Hepatocyte (in vitro differentiated cells): ENCODE measurements around the gene KRTAP19-8. TPM values are rescaled to one million over a fixed set of nuclear protein-coding genes. Genes with fewer than 3 reads are reported as not detected.

Experiments used
- DNase-seq: peaks from one replicate; pipeline ENCODE4 v3.0.0-alpha.2; 2016; ENCODE audit warnings: low spot score
- H2AFZ ChIP-seq: fragments of 200-600 bp; sonication (generic); 2 replicates; pipeline ENCODE4 v1.6.0; 2016; ENCODE audit warnings: antibody characterized with exemption, mild to moderate bottlenecking
- H3K27ac ChIP-seq: fragments of 200-600 bp; sonication (generic); 2 replicates; pipeline ENCODE4 v1.5.1; 2016; ENCODE audit warnings: mild to moderate bottlenecking
- H3K27me3 ChIP-seq: fragments of 200-600 bp; sonication (generic); 2 replicates; pipeline ENCODE4 v1.6.1; 2016
- H3K36me3 ChIP-seq: fragments of 200-600 bp; sonication (generic); replicated peaks from 2 replicates; pipeline ENCODE4 v1.5.1; 2016; ENCODE audit warnings: low read depth; ENCODE audit not compliant: insufficient read depth
- H3K4me1 ChIP-seq: fragments of 200-600 bp; sonication (generic); 2 replicates; pipeline ENCODE4 v1.5.1; 2016; ENCODE audit warnings: mild to moderate bottlenecking, moderate library complexity; ENCODE audit not compliant: insufficient read depth
- H3K4me2 ChIP-seq: fragments of 200-600 bp; sonication (generic); 2 replicates; pipeline ENCODE4 v1.6.0; 2016
- H3K4me3 ChIP-seq: fragments of 200-600 bp; sonication (generic); 2 replicates; pipeline ENCODE4 v1.5.1; 2016; ENCODE audit warnings: mild to moderate bottlenecking
- H3K79me2 ChIP-seq: fragments of 200-600 bp; sonication (generic); 2 replicates; pipeline ENCODE4 v1.6.0; 2017; ENCODE audit warnings: mild to moderate bottlenecking
- H3K9me2 ChIP-seq: fragments of 200-600 bp; sonication (generic); replicated peaks from 2 replicates; pipeline ENCODE4 v1.6.0; 2017; ENCODE audit warnings: mild to moderate bottlenecking; ENCODE audit not compliant: insufficient read depth
- H3K9me3 ChIP-seq: fragments of 200-600 bp; sonication (generic); 2 replicates; pipeline ENCODE4 v1.5.1; 2016; ENCODE audit warnings: low read depth, mild to moderate bottlenecking
- H4K20me1 ChIP-seq: fragments of 200-600 bp; sonication (generic); 2 replicates; pipeline ENCODE4 v1.6.0; 2016; ENCODE audit warnings: mild to moderate bottlenecking; ENCODE audit not compliant: insufficient read depth, poor library complexity, severe bottlenecking
- CTCF ChIP-seq: fragments of 200-600 bp; sonication (generic); IDR thresholded peaks from 2 replicates; pipeline ENCODE4 v1.5.1; 2016; ENCODE audit warnings: antibody characterized with exemption, mild to moderate bottlenecking; ENCODE audit not compliant: poor library complexity
- EZH2 ChIP-seq: fragments of 200-600 bp; sonication (generic); IDR thresholded peaks from 2 replicates; pipeline ENCODE4 v1.6.1; 2016; ENCODE audit warnings: antibody characterized with exemption, mild to moderate bottlenecking, borderline replicate concordance
- EZH2phosphoT487 ChIP-seq: fragments of 200-600 bp; sonication (generic); IDR thresholded peaks from one replicate; pipeline ENCODE4 v1.6.1; 2018; ENCODE audit warnings: antibody characterized with exemption, mild to moderate bottlenecking, low read depth, moderate library complexity; ENCODE audit not compliant: unreplicated experiment, severe bottlenecking
- WGBS: methylation state at CpG from one replicate; pipeline ENCODE4 v1.1.6; 2016; ENCODE audit warnings: low lambda C conversion rate; ENCODE audit errors: missing lambda C conversion rate; 5-methylcytosine and 5-hydroxymethylcytosine counted together
- polyA plus RNA-seq: library from polyadenylated mRNA; unstranded; fragments of >200 nt; fragmentation: Nextera tagmentation; extraction: Ambion mirVana; gene quantifications from 2 replicates; pipeline ENCODE4 v1.2.1, GENCODE V29; 2016
- total RNA-seq: library from RNA; depleted of rRNA; stranded (reverse); fragments of >200 nt; gene quantifications from 2 replicates; pipeline ENCODE4 v1.2.3, GENCODE V29; 2014

Gene KRTAP19-8
- total and polyA plus RNA-seq, 2 experiments from 2014 or later = not detected

- no peaks in the 10 kb centered on the region for H3K36me3 ChIP-seq
- H3K4me2 ChIP-seq = no peak overlapping the region
- no peaks in the 10 kb centered on the region for H3K9me3 ChIP-seq
- H2AFZ ChIP-seq = no peak overlapping the region
- H4K20me1 ChIP-seq = no peaks in the 10 kb centered on the region
- no peaks in the 10 kb centered on the region for H3K9me2 ChIP-seq
- DNase-seq = no peak
- no peak overlapping the region for H3K27ac ChIP-seq
- WGBS = 62% methylated on average over 4 of the region's 4 CpGs
- no peaks in the 10 kb centered on the region for H3K27me3 ChIP-seq
- no peak overlapping the region for H3K4me3 ChIP-seq
- TF ChIP-seq EZH2phosphoT487 (no peak), CTCF (no peak), EZH2 (no peak)
- H3K4me1 ChIP-seq = no peaks in the 10 kb centered on the region
- H3K79me2 ChIP-seq = no peaks in the 10 kb centered on the region
These were observed 40.5 kb upstream of the KRTAP19-8 start for GRCh38 chr21:31078796-31079195.

GRCh38 chr21:31078216-31078615, 39.9 kb upstream of the KRTAP19-8 start:
- no peak overlapping the region for H3K4me2 ChIP-seq
- H2AFZ ChIP-seq = no peak overlapping the region
- no peaks in the 10 kb centered on the region for H3K79me2 ChIP-seq
- H3K36me3 ChIP-seq = no peaks in the 10 kb centered on the region
- H3K27me3 ChIP-seq = no peaks in the 10 kb centered on the region
- no peaks in the 10 kb centered on the region for H3K9me2 ChIP-seq
- TF ChIP-seq EZH2 = no peak
- no peak for TF ChIP-seq CTCF
- no peak for TF ChIP-seq EZH2phosphoT487
- no peak overlapping the region for H3K4me3 ChIP-seq
- no peak for DNase-seq
- H3K9me3 ChIP-seq = no peaks in the 10 kb centered on the region
- no peak overlapping the region for H3K27ac ChIP-seq
- H3K4me1 ChIP-seq = no peaks in the 10 kb centered on the region
- WGBS = 97% methylated on average over 4 of the region's 4 CpGs
- H4K20me1 ChIP-seq = no peaks in the 10 kb centered on the region

- WGBS = 93% methylated on average over 6 of the region's 6 CpGs
- TF ChIP-seq EZH2 (no peak), CTCF (no peak), EZH2phosphoT487 (no peak)
- H3K4me3 ChIP-seq = no peak overlapping the region
- H3K36me3 ChIP-seq = no peaks in the 10 kb centered on the region
- DNase-seq = no peak
- no peaks in the 10 kb centered on the region for H4K20me1 ChIP-seq
- H3K9me3 ChIP-seq = no peaks in the 10 kb centered on the region
- no peaks in the 10 kb centered on the region for H3K4me1 ChIP-seq
- no peaks in the 10 kb centered on the region for H3K79me2 ChIP-seq
- no peaks in the 10 kb centered on the region for H3K27me3 ChIP-seq
- no peaks in the 10 kb centered on the region for H3K9me2 ChIP-seq
- H2AFZ ChIP-seq = no peak overlapping the region
- H3K27ac ChIP-seq = no peak overlapping the region
- no peak overlapping the region for H3K4me2 ChIP-seq
These were observed 37.6 kb upstream of the KRTAP19-8 start for GRCh38 chr21:31075848-31076247.

- Histone ChIP-seq H3K27me3 (no peaks in the 10 kb centered on the region), H3K36me3 (no peaks in the 10 kb centered on the region), H3K9me2 (no peaks in the 10 kb centered on the region), H4K20me1 (no peaks in the 10 kb centered on the region), H3K27ac (no peak overlapping the region), H3K9me3 (no peaks in the 10 kb centered on the region), H2AFZ (no peak overlapping the region), H3K4me3 (no peak overlapping the region), H3K4me1 (no peaks in the 10 kb centered on the region), H3K79me2 (no peaks in the 10 kb centered on the region), H3K4me2 (no peak overlapping the region)
- WGBS = 67% methylated on average over 4 of the region's 4 CpGs
- TF ChIP-seq EZH2phosphoT487 (no peak), CTCF (no peak), EZH2 (no peak)
- no peak for DNase-seq
These were observed 34.3 kb upstream of the KRTAP19-8 start for GRCh38 chr21:31072533-31072932.
